HFF-Myc (cell line): ENCODE results near the gene RRP1.

Source experiments
- DNase-seq: peaks from one replicate; pipeline ENCODE4 v3.0.0-alpha.2; 2011; ENCODE audit warnings: low read depth; ENCODE audit errors: extremely low read depth
- H3K4me3 ChIP-seq: replicated peaks from 2 replicates; pipeline ENCODE4 v1.5.1; 2011; ENCODE audit warnings: low read depth, mild to moderate bottlenecking, control low read depth, low read length
- CTCF ChIP-seq: IDR thresholded peaks from 2 replicates; pipeline ENCODE4 v1.5.1; 2012; ENCODE audit warnings: mild to moderate bottlenecking, low read depth, low read length, control low read depth; ENCODE audit errors: missing control alignments

Gene RRP1

DNA sequence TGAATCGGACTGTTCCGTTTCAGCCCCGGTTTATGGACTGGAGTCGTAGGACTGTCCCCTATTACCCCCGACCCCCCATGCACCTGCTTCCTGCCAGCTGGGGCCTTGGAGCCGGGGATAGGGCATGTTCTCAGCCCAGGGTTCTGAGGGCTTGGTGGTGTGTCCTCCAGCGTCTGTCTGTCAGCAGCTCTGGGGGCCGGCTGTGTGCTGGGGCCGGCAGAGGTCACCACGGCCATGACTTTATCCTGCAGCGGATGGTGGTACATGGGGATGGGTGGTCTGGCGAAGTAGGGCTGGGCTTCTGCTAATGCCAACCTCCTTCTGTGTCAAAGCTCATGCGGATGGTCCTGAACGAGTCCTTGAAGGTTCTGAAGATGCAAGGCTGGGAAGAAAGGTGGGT is 5.5 kb downstream of the RRP1 start:
- no peak for TF ChIP-seq CTCF
- H3K4me3 ChIP-seq = no peak overlapping the region
- no peak for DNase-seq

GRCh38 chr21:43797415-43797814 is 8.0 kb downstream of the RRP1 start:
- no peak overlapping the region for H3K4me3 ChIP-seq
- TF ChIP-seq CTCF = no peak
- DNase-seq = no peak

DNA sequence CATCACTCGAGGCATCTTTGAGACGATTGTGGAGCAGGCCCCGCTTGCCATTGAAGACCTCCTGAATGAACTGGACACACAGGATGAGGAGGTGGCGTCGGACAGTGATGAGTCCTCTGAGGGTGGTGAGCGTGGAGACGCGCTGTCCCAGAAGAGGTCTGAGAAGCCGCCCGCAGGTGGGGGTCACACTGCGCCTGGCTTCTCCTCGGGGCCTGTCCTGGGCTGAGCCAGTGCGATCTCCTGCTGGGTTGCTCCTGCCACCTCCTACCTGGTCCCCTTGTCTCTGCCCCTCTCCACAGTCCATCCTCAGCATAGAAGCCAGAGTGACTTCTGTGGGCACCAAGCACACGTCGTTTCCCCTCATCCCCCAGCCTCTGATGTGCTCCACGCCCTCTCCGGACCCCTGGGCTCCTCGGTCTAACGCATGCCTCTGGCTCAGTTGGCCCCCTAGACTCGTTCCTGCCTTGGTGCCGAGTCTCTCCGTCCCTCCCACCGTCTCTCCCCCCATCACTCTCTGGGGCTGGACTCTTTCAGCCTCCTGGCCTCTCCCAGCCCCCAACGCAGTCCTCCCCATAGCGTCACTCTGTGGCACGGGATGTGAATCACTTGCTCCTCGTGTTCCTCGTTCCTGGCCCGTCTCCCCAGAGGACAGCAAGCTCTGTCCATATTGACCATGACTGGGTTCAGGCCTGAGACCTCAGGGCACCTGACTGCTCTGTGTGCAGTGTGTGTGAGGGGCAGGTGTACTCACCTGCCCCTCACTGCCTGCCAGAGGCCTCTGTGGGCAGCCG is 8.7 kb downstream of the RRP1 start:
- no peak for DNase-seq
- no peak overlapping the region for H3K4me3 ChIP-seq
- TF ChIP-seq CTCF = no peak

- H3K4me3 ChIP-seq = no peak overlapping the region
- no peak for DNase-seq
- no peak for TF ChIP-seq CTCF
These were observed 10.0 kb downstream of the RRP1 start for GRCh38 chr21:43799301-43799840.

- TF ChIP-seq CTCF = no peak
- H3K4me3 ChIP-seq = no peak overlapping the region
- no peak for DNase-seq
These were observed 10.7 kb downstream of the RRP1 start for GRCh38 chr21:43800124-43800523.

- H3K4me3 ChIP-seq = no peak overlapping the region
- no peak for DNase-seq
- no peak for TF ChIP-seq CTCF
These were observed 11.2 kb downstream of the RRP1 start for GRCh38 chr21:43800566-43800965.
